ENCODE results near the gene EIF3D.

Gene EIF3D

DNA sequence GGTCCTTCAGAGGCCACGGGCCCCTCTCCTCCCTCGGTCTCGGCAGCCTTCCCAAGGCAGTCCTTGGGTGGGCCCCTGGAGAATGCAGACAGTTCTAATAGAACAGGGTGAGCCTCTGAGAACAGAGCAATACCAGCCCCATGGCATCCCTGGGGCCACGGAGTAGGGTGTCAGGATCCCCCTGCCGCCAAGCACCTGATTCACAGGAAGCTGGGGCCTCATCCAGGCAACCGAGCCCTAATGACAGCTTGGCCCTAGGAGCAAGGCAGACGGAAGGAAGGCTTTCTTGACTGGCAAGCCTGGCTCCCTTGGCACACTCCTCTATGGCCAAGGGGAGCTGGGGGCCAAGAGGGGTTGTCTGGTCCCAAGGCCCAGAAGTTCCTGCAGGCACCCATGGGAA is 62.7 kb downstream of the EIF3D start:
- H3K27ac ChIP-seq (ENCODE audit: low read length), result no peak overlapping the region
- H3K4me3 ChIP-seq (ENCODE audit: low read length), result no peak overlapping the region
- WGBS (ENCODE audit: insufficient coverage, insufficient read length), result no CpG with 5 or more reads among the region's 7 CpGs
- H3K36me3 ChIP-seq (ENCODE audit: control insufficient read depth, insufficient read depth, low read length), result 0 out of 2 replicates have a peak, but pooled peaks cover 2% of the 10 kb centered on the region
- H3K4me1 ChIP-seq (ENCODE audit: control insufficient read depth, insufficient read depth, low read length), result peaks cover 7% of the 10 kb centered on the region
- no peaks in the 10 kb centered on the region for H3K9me3 ChIP-seq (ENCODE audit: control insufficient read depth, insufficient read depth, low read length)
- DNase-seq (ENCODE audit: low read depth, low spot score), result no peak
- no peaks in the 10 kb centered on the region for H3K27me3 ChIP-seq (ENCODE audit: control insufficient read depth, insufficient read depth, low read length)

DNA sequence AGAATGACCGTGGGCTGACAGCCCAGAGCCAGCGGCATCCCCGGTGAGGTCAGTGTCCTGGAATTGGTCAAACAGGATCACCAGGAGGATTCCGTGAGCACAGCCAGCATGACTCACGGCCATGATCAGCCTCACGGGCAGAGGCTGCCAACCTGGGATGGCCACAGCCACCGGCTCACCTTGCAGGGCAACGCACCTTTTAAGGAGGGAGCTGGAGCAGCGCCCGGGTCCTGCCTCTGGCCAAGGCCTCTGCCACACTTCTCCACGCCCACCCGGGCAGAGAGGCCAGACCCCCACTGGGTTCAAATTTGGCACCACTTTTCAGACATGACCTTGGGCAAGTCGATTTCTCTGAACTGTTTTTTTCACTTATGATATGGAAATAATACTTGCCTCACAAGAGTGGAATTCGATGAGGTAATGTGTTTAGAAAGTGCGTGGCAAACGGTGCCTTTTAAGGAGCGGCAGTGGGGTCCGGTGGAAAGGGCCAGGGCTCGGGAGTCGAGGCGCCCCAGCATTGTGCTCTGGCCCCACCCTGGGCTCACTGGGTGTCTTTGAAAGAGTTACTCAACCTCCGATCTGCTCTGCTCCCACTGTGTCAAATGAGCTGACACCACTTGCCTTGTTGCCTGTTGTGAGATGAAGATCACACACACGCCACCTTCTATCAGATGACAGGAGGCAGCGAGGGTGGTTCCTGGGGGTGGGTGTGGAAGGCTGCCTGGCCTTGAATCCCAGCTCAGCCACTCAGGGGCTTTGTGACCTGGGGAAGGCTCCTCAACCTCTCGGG is 63.5 kb downstream of the EIF3D start:
- no peak overlapping the region for H3K27ac ChIP-seq (ENCODE audit: low read length)
- H3K27me3 ChIP-seq (ENCODE audit: control insufficient read depth, insufficient read depth, low read length), result no peaks in the 10 kb centered on the region
- H3K36me3 ChIP-seq (ENCODE audit: control insufficient read depth, insufficient read depth, low read length), result 0 out of 2 replicates have a peak, but pooled peaks cover 2% of the 10 kb centered on the region
- no CpG with 5 or more reads among the region's 25 CpGs for WGBS (ENCODE audit: insufficient coverage, insufficient read length)
- no peak for DNase-seq (ENCODE audit: low read depth, low spot score)
- no peaks in the 10 kb centered on the region for H3K9me3 ChIP-seq (ENCODE audit: control insufficient read depth, insufficient read depth, low read length)
- no peak overlapping the region for H3K4me3 ChIP-seq (ENCODE audit: low read length)
- peaks cover 7% of the 10 kb centered on the region for H3K4me1 ChIP-seq (ENCODE audit: control insufficient read depth, insufficient read depth, low read length)

DNA sequence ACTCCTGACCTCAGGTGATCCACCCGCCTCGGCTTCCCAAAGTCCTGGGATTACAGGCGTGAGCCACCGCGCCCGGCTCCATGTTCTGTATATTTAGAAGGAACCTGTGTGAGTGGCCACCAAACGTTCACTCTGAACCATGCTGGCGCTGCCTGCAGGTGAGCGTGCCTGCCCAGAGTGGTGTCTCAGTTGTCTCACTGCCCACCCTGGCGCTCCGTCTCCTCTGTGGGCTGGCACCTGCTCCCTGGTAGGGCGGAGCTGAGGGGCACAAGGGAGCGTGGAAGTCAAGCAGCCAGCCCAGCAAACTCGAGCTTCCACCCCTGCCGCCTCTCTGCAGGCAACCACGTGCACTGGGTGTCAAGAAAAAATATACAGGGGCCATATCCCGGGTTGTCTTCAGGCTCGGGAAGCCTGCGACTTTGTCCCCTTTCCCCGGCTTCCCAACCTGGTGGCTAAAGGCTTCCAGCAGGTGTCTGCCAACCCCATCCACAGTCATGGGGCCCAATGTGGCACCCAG is 64.2 kb downstream of the EIF3D start:
- WGBS (ENCODE audit: insufficient coverage, insufficient read length), result no CpG with 5 or more reads among the region's 20 CpGs
- no peak overlapping the region for H3K27ac ChIP-seq (ENCODE audit: low read length)

DNA sequence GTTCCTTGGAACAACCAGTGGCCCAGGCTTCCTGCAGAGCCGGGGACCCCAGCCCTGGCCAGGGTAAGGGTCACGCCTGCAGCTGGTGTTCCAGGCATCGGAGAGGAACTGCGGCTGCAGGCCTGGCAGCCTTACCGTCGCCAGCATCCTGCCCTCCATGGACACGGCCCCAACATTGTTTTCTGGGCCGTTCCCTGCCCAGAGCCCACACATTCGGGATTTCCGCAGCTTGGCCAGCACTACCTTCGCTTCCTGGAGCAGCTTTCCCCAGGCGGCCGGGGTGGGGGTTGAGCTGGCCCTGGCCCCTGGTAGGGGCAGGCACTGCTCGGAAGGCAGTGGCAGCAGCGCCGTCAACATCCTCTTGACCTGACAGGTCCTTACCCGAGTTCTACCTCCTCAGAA is 65.2 kb downstream of the EIF3D start:
- no peaks in the 10 kb centered on the region for H3K9me3 ChIP-seq (ENCODE audit: control insufficient read depth, insufficient read depth, low read length)
- no peak overlapping the region for H3K4me3 ChIP-seq (ENCODE audit: low read length)
- H3K27me3 ChIP-seq (ENCODE audit: control insufficient read depth, insufficient read depth, low read length), result no peaks in the 10 kb centered on the region
- WGBS (ENCODE audit: insufficient coverage, insufficient read length), result no CpG with 5 or more reads among the region's 17 CpGs
- H3K36me3 ChIP-seq (ENCODE audit: control insufficient read depth, insufficient read depth, low read length), result 0 out of 2 replicates have a peak, but pooled peaks cover 2% of the 10 kb centered on the region
- peaks cover 8% of the 10 kb centered on the region for H3K4me1 ChIP-seq (ENCODE audit: control insufficient read depth, insufficient read depth, low read length)
- no peak for DNase-seq (ENCODE audit: low read depth, low spot score)
- H3K27ac ChIP-seq (ENCODE audit: low read length), result no peak overlapping the region

More for the DNA sequence above, 64.2 kb downstream of the EIF3D start:
- peaks cover 6% of the 10 kb centered on the region for H3K4me1 ChIP-seq (ENCODE audit: control insufficient read depth, insufficient read depth, low read length)
- no peaks in the 10 kb centered on the region for H3K27me3 ChIP-seq (ENCODE audit: control insufficient read depth, insufficient read depth, low read length)
- no peak for DNase-seq (ENCODE audit: low read depth, low spot score)
- no peaks in the 10 kb centered on the region for H3K9me3 ChIP-seq (ENCODE audit: control insufficient read depth, insufficient read depth, low read length)
- H3K36me3 ChIP-seq (ENCODE audit: control insufficient read depth, insufficient read depth, low read length), result 0 out of 2 replicates have a peak, but pooled peaks cover 2% of the 10 kb centered on the region
- H3K4me3 ChIP-seq (ENCODE audit: low read length), result no peak overlapping the region

DNA sequence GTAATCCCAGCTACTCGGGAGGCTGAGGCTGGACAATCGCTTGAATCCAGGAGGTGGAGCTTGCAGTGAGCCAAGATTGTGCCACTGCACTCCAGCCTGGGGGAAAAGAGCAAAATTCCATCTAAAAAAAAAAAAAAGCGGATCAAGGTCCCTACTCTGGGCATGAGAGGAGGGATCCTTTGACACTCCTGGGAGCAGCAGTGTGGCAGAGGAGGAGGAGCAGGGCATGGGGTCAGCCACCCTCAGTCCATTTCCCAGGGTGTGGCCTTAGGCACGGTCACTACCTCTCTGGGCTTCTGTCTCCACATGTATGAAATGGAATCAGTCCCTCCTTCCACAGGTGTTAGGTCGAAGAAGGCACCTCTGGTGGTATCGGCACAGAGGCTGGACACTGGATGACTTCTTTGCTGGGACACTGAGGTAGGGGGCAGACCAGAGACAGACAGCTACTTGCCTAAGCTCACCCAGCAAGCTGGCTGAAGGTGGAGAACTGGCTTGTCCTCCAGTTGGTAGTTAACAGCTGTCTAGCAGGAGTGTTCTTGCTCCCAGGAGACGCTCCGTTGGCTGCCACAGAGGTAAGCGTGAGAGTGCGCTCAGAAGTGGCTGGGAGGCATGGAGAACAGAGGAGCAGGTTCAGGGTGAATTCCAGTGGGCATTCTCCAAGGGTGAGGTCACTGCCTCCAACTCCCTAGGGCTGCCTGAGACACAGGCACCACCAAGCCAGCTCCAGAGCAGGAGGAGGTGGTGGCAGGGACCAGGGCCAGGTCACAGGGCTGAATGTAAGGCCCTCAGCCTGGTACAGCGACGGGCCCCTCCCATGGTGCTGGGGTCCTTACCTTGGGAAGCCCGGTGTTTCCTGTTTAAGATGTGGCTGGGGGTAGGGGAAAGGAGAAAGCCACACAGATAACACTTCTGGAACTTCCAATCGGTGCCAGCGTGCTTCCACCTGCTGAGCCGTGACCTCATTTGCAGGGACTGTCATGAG is 67.0 kb downstream of the EIF3D start:
- no peaks in the 10 kb centered on the region for H3K36me3 ChIP-seq (ENCODE audit: control insufficient read depth, insufficient read depth, low read length)
- DNase-seq (ENCODE audit: low read depth, low spot score), result no peak
- no peaks in the 10 kb centered on the region for H3K9me3 ChIP-seq (ENCODE audit: control insufficient read depth, insufficient read depth, low read length)
- no peaks in the 10 kb centered on the region for H3K27me3 ChIP-seq (ENCODE audit: control insufficient read depth, insufficient read depth, low read length)
- H3K27ac ChIP-seq (ENCODE audit: low read length), result no peak overlapping the region
- WGBS (ENCODE audit: insufficient coverage, insufficient read length), result no CpG with 5 or more reads among the region's 16 CpGs
- no peak overlapping the region for H3K4me3 ChIP-seq (ENCODE audit: low read length)
- H3K4me1 ChIP-seq (ENCODE audit: control insufficient read depth, insufficient read depth, low read length), result peaks cover 13% of the 10 kb centered on the region
